IMR-90 (cell line): ENCODE measurements around the gene SRPRB.

Experiments
- CEBPB ChIP-seq: IDR thresholded peaks from 2 replicates; pipeline ENCODE4 v1.6.1; 2012; ENCODE audit warnings: low read depth, low read length, improper control_type of control experiment
- FOS ChIP-seq: fragments of 150-350 bp; IDR thresholded peaks from 2 replicates; pipeline ENCODE4 v1.6.1; 2016; ENCODE audit warnings: low read depth, low read length
- MAZ ChIP-seq: IDR thresholded peaks from 2 replicates; pipeline ENCODE4 v1.6.1; 2012; ENCODE audit warnings: low read depth, mild to moderate bottlenecking, low read length, improper control_type of control experiment, moderate library complexity, borderline replicate concordance
- MXI1 ChIP-seq: IDR thresholded peaks from 2 replicates; pipeline ENCODE4 v1.6.1; 2012; ENCODE audit warnings: low read depth, mild to moderate bottlenecking, low read length, moderate library complexity, borderline replicate concordance
- POLR2A ChIP-seq: IDR thresholded peaks from 2 replicates; pipeline ENCODE4 v1.6.1; 2012; ENCODE audit warnings: mild to moderate bottlenecking, low read depth, low read length
- RAD21 ChIP-seq: IDR thresholded peaks from 2 replicates; pipeline ENCODE4 v1.6.1; 2012; ENCODE audit warnings: low read length, improper control_type of control experiment
- RCOR1 ChIP-seq: IDR thresholded peaks from 2 replicates; pipeline ENCODE4 v1.6.1; 2012; ENCODE audit warnings: mild to moderate bottlenecking, low read length, improper control_type of control experiment; ENCODE audit not compliant: insufficient replicate concordance
- RFX5 ChIP-seq: IDR thresholded peaks from 2 replicates; pipeline ENCODE4 v1.8.0; 2012; ENCODE audit warnings: low read depth, mild to moderate bottlenecking, low read length, moderate library complexity
- SMC3 ChIP-seq: fragments of 150-350 bp; IDR thresholded peaks from 2 replicates; pipeline ENCODE4 v1.6.1; 2016; ENCODE audit warnings: low read depth, mild to moderate bottlenecking, antibody characterized with exemption, low read length, moderate library complexity
- TF ChIP-seq, protein P1 (sequence below): conservative IDR thresholded peaks from 2 replicates; pipeline ENCODE4 v1.5.1; 2012; ENCODE audit warnings: mild to moderate bottlenecking, low read depth, low read length, improper control_type of control experiment

DNA sequence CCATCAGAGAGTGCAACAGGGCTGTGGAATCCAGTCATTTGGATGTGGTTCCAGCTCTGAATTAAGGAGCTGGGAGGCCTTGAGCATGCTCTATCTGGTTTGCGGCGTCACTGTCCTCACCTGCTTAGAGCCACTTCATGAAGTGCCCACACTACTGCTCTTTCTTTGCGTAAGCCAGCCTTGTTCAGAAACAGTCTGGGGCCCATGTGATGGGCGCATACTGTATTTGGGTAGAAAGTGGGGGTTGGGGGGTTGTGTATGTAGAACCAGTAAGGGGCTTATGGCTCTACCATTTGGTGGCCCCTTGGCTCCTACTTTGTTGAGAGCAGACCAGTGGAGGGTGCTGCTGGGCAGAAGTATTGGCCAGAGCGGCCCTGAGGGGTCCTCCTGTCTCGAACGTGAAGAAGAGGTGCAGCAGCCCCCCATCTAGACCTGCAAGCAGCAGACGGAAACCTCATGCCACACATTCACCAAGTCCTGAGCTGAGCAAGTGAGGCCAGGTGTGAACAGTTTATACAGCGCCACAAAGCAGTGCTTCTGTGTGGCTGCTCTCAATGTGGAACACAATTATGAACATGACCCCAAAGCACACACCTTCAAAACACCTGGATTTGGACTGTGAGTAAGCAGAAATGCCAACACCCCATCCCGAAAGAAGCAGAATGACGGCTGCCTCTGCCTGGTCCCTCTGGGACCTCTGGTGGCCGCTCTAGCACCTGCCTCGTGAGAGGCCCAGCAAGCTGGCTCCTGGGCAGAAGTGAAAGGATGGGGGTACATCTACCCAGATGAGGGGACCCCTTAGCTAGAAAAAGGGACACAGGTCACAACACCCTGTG, 26.6 kb downstream of the SRPRB start:
- TF ChIP-seq, protein P1, sequence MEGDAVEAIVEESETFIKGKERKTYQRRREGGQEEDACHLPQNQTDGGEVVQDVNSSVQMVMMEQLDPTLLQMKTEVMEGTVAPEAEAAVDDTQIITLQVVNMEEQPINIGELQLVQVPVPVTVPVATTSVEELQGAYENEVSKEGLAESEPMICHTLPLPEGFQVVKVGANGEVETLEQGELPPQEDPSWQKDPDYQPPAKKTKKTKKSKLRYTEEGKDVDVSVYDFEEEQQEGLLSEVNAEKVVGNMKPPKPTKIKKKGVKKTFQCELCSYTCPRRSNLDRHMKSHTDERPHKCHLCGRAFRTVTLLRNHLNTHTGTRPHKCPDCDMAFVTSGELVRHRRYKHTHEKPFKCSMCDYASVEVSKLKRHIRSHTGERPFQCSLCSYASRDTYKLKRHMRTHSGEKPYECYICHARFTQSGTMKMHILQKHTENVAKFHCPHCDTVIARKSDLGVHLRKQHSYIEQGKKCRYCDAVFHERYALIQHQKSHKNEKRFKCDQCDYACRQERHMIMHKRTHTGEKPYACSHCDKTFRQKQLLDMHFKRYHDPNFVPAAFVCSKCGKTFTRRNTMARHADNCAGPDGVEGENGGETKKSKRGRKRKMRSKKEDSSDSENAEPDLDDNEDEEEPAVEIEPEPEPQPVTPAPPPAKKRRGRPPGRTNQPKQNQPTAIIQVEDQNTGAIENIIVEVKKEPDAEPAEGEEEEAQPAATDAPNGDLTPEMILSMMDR = no peak
- TF ChIP-seq POLR2A (no peak), FOS (no peak), RAD21 (no peak), CEBPB (no peak), RCOR1 (no peak), MXI1 (no peak), SMC3 (no peak), RFX5 (no peak), MAZ (no peak)
